HG03135 (cell line): ENCODE data around the gene ACSS3.

Source experiments
- ATAC-seq: cut with Tn5 transposase; IDR thresholded peaks from one replicate; pipeline ENCODE4 v1.9.1; 2021; ENCODE audit warnings: mild to moderate bottlenecking, moderate library complexity; ENCODE audit not compliant: unreplicated experiment

Gene ACSS3

DNA sequence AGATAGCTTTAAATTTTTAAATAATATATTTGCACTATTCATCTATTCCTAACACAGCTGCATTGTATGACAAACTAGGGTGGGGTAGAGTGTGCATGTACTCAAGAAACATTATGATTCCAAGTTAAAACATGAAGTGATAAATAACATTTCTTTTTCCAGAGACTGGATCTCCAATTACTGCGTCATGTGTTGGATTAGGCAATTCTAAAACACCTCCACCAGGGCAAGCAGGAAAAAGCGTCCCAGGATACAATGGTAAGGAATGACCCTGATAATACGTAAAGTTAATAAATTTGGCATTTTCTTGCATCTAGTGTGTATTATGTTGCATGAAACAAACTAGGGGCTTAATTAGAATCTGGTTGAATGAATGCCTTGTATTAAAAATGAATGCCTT, 138.9 kb downstream of the ACSS3 start:
- ATAC-seq: no peak

DNA sequence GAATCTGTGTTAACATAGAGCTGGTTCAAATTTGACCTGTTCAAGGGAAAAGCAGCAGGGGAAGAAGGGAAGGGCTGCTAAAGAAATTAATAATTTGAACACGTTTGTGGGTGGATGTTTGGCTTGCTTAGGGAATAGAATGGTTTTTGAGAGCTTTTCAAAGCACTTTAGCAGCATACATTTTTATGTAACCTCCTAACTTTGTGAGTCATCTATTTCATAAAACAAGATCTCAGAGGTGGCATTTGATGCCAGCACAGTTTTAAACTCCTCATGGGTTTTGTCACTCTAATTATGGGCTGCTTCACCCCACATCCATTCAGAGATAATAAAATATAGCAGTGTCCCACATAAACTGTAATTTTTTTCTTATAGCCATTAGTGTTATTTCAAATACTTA, 143.8 kb downstream of the ACSS3 start:
- no peak for ATAC-seq

- no peak for ATAC-seq
Observed at GRCh38 chr12:81222846-81223592, 145.1 kb downstream of the ACSS3 start.

GRCh38 chr12:81224626-81225025, 146.7 kb downstream of the ACSS3 start:
- ATAC-seq: no peak

GRCh38 chr12:81229759-81230158, 151.9 kb downstream of the ACSS3 start:
- ATAC-seq: no peak

DNA sequence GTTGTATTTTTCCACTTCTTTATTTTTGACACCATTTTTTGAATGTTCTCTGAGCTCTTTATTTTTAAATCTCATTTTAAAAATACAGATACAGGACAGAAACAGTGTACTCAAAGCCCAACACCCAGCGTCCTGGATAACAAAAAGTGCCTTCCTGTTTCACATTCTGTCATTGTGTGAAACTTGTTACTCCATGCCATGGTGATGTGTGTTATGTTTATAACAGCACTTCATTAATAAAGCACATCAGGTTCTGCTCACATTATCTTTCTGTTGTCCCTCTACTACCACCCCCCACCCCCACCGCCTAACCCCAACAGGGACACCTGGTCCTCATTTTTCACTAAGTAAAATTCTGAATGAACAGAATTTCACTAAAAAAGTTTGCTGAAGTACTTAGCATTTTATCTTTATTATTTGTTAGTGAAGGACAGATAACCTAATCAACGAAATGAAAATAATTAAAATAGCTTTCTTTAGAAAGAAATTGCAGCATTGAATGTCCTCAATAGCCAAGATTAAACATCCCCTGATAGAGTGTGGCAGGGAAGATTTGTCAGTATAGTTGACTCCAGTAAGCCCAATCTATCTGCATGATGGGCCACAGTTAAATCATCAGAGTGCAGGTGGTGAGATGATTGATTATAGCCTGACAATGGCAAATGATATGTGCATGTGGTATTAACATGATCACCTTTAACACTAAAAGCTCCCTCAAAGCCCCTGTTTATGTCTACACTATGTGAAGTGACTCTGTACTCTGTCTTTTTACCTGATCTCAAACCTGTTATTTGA, 153.9 kb downstream of the ACSS3 start:
- ATAC-seq: no peak

GRCh38 chr12:81245458-81245857, 167.6 kb downstream of the ACSS3 start:
- no peak for ATAC-seq

GRCh38 chr12:81245907-81246570, 168.2 kb downstream of the ACSS3 start:
- ATAC-seq: no peak

GRCh38 chr12:81249976-81250375, 172.1 kb downstream of the ACSS3 start:
- ATAC-seq: no peak

DNA sequence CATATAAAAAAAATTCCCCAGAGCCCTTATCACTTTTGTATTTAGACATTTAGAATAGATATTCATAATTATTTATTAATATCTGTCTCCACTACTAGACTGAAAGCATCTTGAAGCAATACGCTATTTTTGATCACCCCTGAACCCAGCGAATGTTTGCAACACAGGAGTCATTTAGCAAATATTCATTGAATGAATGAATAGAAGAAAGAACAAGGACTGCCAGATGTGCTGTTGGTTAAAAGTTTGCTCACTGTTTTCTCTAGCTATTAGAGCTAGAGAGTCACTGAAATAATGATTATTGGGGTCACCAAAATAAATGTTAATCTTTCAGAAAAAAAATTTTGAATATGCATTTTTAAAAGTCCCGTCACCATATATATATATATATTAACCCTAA, 174.3 kb downstream of the ACSS3 start:
- ATAC-seq: no peak

GRCh38 chr12:81253360-81253759, 175.5 kb downstream of the ACSS3 start:
- no peak for ATAC-seq

DNA sequence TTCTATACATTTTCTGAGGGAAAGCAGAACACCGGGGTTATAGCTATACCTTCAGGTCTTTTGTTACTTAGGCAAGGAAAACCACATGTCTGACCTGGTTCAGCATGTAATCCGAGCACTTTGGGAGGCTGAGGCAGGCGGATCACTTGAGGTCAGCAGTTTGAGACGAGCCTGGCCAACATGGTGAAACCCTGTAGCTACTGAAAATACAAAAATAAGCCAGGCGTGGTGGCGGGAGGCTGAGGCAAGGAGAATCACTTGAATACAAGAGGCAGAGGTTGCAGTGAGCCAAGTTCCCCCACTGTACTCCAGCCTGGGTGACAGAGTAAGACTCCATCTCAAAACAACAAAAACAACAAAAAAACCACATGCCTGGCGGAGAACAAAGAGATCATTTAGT, 177.6 kb downstream of the ACSS3 start:
- ATAC-seq: no peak

DNA sequence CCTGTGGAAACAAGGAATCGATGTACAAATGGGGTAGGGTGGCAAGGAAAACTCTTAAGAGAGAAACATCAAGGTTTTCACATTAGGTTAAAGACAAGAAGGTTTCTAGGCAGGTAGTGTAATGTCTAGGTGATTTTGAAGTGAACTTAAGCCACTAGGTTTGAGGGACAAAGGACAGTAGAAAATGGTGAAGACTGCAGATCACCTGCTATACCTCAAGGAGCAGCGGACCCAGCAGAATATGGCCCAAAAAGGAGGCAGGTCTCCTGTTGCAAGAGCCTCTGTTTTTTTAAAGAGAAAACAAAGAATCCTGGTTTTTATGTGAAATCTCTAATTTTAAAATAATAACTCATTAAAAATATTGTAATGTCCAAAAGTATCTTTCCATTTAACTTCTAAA, 178.1 kb downstream of the ACSS3 start:
- no peak for ATAC-seq

DNA sequence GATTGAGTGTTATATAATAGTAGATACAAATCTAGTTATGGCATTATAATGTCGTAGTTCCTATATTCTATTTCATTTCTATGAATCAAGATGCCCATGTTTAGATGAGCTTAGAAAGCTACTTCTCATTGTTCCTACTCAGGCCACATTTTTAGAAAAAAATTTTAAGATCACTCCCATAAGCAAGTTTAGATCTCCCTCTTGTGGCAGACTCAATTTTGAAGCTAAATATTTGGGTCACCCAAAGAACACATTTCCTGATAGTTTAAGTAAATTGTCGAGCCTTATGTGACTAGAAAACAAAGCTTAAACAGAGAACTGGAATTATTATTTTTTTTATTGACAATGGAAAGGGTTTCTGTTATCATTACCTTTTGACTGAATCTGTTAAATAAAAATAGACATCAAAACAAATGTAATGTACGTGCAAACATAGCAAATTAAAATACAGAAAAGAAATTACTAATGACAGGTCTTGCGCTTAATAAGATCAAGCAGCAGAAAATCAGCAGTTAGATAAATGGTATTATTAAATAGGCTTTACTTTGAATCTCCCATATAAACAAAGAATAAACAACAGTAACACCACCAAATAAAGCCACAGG, 180.2 kb downstream of the ACSS3 start:
- no peak for ATAC-seq

GRCh38 chr12:81259360-81259759, 181.5 kb downstream of the ACSS3 start:
- no peak for ATAC-seq

DNA sequence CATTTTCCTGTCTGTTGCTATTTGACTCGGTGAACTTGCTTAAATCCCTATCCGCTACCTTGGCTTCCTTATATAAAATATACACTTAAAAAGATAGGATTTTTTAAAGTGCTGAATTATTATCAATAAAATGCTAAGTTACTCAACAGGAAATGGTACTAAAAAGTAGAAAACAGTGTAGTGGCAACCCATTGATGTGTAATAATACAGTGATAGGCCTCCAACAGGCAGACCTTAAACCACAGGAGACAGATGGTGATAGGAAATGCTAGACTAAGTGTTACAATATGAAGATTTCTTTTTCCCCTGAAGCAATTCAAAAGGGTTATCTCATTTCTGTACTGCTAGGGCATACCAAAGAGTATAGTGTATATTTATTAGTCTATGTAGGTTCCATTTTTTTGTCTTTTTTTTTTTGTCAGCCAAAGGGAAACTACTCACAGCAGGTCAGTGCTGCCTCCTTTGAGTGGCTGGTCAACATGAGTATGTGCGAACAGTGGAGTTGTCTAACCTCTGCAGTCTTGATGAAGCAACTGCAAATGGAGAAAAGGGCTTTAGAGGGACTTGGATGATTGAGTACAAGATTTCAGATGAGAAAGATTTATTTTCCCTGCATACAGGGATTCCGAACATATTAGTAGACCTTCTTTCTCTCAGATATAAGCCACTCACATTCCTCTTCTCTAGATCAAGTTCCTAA, 183.8 kb downstream of the ACSS3 start:
- no peak for ATAC-seq

DNA sequence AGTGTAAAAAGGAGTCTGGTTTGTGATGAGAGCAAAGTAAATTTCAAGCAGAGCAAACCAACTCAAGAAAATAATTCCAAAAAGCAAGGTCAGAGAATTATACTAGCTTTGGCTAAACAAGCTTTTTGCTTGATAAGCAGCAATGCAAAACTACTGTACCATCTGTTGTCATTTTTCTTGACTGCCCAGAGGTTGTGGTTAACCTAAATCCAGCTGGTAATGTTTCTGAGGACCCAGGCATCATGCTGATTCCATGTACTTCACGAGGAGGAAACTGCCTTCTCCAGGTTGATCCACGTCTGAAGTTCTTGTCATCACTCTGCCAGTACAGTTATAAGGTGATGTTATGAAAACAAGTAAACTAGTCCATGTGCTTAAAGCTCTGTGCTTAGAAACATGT, 185.2 kb downstream of the ACSS3 start:
- no peak for ATAC-seq

GRCh38 chr12:81270385-81270784, 192.5 kb downstream of the ACSS3 start:
- ATAC-seq: no peak

DNA sequence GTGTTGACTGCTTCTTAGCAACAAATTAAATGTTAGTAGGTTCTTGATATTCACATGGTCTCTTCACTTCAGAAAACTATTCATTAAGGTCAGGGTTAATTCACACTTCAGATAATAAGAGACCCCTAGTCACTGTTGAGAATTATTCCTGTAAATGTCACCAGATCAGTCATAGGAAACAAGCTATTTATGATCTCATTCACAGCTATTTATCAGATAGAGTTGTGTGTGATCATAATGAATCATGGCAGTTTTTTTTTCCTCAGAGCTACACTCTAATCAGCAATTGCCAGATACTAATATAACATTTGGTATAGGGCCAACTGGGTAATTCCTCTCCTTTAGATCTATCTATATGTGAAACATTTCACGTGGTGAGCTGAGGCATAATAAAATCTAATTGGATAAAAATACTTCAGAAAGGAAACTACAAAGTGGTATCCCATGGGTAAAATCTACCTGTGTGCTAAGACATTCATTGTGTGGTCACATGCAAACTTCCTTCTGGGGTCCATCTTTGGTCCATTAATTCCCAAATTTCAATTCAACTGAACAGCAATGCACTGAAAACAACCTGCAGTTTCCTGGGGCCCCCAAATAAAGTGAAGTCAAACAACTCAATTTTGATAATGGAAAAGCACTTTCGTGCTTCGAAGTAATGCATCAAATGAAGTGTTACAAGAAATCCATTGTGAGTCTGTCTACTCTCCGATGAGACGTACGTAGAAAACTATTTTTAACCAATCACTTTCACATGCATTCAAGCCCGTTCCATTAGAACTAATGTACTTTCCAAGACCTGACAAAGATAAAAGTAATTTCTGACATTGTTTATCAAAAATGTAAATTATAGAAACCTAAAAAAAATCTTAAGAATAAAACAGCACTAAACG, 197.0 kb downstream of the ACSS3 start:
- ATAC-seq: no peak

DNA sequence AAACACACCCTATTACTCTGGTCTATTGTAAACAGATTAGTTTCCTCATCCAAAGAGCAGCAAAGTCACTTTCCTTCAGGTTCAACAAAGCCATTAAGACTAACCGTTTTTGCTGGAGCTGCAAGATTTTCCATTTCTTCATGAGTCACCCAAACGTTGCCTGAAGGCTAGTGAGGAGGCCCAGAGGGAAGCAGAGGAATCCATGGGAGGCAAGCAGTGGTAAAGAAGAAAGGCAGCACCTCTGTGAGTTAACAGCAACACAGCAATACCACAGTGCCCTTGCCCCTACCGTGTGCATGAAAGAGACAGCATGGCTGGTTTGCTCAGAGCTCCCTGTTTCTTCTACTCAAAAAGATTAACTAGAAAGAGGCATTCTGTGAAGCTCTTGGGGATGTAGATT, 206.3 kb downstream of the ACSS3 start:
- ATAC-seq: no peak
